ENCODE results near the gene ZFX. TPM values are rescaled to one million over a fixed set of nuclear protein-coding genes. Genes with fewer than 3 reads are reported as not detected.
A peak's percentile ranks its signal among the peaks of the same experiment; 100 is the strongest.

ZFX gene
- polyA plus RNA-seq, 5 donors: 29.1 to 47.8 (median 33.3) TPM

DNA sequence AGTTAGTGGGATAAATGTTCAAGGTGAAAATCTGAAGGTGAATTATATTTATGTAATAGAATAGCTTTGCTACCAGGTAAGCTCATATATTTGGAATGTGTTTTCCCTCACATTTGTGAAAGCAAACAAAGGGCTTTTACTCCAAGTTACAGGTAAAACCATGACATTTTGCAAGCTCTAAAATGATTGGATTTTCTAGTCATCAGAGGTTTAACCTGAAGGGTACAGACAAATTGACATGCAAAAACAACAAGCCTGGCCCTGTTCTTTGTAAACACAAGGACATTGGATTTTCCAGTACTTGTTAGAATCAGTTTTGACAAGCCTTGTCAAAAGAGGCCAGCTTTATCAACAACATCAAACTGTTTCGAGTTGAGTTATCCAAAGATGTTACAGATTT, 51.7 kb downstream of the ZFX start:
- DNase-seq: no peak

DNA sequence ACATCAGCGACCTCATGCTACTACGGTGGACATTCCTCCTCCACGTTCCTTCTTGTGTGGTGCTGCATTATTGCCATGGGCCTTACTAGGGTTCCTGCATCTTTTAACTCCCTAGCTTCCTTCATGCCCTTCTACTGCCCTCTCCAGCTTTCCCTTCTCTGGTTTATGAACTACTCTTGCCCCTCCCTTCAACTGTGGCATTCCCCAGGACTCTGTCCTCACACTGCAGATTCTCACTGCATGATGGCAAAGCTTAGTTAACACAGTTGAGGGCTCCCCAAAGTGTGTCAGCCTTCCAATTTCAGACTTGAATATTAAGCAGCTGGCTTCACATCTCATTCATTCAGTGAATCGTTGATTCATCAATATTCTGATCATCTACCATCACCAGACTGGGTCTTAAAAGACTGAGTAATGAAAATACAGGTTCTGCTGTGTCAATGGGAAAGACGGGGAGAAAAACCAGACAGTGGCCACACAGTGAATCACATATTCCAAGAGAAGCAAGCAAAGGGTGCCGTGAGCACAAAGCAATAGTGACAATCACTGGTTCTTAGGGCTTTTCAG, 53.0 kb downstream of the ZFX start:
- no peak for DNase-seq

GRCh38 chrX:24203072-24203808, 53.7 kb downstream of the ZFX start:
- no peak for DNase-seq

DNA sequence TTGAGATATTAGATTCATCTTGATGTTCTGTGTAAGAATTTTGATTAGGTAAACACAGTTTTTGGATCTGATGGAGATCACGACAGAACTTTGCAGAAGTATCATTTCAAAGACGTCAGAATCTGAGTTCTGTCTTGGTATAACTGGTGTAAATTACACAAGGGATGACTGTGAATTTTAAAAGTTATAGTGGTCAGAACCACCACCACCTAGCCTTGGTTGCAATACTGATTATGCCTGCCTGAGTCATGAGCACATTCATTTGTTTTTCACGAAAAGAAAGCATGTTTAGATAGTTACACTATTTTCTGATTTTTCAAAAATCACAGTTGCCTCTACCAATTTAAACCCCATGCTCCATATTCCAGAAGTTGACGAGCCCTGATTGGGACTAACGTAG, 54.8 kb downstream of the ZFX start:
- DNase-seq: no peak

DNA sequence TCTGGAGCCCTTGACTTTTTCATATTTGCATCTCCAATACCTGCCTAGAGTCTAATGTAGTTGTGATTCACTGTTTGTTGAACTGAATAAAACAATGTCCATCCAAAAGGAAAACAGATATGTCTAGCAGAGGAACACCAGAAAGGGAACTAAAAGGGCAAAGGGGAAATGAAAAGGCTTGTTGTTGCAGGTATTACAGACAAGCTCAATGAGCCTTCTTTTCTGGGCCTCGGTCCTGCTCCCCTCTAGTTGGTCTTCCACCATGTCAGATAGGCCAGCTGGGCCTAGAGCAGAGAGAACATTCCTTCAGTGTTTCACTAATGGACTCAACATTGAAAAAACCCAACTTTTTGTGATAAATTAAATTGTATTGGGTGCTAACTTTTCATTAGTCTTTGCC, 55.4 kb downstream of the ZFX start:
- DNase-seq: no peak

- DNase-seq: no peak
Measured at GRCh38 chrX:24207826-24208225, 58.3 kb downstream of the ZFX start.

- DNase-seq: no peak
Measured at GRCh38 chrX:24208496-24209240, 59.1 kb downstream of the ZFX start.

DNA sequence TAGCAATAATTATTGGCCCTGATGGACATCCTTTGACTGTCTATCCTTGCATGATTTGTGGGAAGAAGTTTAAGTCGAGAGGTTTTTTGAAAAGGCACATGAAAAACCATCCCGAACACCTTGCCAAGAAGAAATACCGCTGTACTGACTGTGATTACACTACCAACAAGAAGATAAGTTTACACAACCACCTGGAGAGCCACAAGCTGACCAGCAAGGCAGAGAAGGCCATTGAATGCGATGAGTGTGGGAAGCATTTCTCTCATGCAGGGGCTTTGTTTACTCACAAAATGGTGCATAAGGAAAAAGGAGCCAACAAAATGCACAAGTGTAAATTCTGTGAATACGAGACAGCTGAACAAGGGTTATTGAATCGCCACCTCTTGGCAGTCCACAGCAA, 60.7 kb downstream of the ZFX start:
- no peak for DNase-seq

GRCh38 chrX:24214568-24214967, 65.0 kb downstream of the ZFX start:
- no peak for DNase-seq

DNA sequence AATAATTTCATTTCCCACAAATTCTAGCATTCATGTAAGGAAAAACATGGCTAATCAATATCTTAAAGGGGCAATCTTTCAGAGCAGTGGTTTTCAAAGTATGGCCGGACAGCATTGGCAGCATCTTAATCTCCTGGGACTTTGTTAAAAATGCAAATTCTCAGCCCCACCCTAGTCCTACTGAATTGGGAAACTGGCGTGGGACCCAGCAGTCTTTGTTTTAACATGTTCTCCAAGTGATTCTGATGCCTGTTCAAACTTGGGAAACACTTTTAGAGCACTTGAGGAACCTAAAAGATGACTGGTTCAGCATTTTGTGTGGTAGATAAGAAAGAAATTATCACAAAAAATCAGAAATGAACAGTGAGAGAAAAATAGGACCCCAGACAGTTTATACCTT, 65.7 kb downstream of the ZFX start:
- no peak for DNase-seq

DNA sequence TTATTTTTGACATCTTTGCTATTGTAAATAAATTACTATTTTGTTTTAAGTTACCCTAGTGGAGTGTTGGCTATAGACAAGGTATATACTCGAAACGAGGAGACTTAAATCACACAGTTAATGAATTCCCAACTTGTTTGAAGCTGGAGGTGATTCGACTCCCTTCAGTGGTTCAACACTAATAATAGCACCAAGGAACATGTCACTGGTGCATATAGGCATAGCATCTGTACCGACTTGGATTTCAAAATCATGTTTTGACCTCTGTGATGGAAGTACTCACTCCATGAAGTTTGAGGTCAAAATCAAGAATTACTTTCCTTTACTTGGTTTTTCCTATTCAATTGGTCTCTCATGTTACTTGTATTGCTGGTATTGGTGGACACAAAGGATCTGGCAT, 66.5 kb downstream of the ZFX start:
- DNase-seq: no peak

- no peak for DNase-seq
Measured at GRCh38 chrX:24216827-24217226, 67.3 kb downstream of the ZFX start.

- DNase-seq: no peak
Measured at GRCh38 chrX:24219320-24219719, 69.8 kb downstream of the ZFX start.

DNA sequence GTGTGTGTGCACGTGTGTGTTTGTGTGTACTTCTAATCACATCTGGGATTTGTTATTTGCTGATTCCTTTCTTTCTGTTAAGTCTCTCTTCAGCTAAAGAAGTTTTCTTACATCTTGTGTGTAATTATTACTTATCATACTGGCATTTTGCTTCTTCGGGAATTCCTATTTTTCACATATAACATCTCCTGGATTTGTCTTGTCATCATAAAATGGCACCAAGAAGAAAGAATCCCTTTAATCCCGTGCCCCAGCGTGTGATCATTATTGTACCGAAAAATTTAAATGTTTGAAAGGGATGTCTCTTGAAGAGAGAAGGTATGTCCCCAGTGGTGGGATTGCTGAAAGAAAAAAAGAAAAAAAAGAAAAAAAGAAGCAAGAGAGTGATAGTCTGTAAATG, 72.3 kb downstream of the ZFX start:
- no peak for DNase-seq

DNA sequence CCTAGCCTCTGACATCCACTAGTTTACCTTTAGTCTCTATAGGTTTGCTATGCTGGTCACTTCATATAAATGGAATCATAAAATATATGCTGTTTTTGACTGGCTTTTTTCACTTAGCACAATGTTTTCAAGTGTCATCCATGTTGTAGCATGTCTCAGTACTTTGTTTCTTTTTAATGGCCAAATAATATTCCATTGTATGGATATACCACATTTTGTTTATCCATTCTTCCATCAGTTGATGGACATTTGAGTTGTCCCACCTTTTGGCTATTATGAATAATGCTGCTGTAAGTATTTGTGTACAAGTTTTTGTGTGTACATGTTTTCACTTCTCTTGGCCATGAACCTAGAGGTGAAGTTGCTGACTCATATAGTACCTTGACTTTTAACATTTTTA, 75.7 kb downstream of the ZFX start:
- DNase-seq: no peak

- no peak for DNase-seq
Measured at GRCh38 chrX:24226176-24226575, 76.6 kb downstream of the ZFX start.

GRCh38 chrX:24228596-24228995, 79.1 kb downstream of the ZFX start:
- no peak for DNase-seq

- DNase-seq: no peak
Measured at GRCh38 chrX:24229400-24229879, 79.9 kb downstream of the ZFX start.

GRCh38 chrX:24229976-24230375, 80.4 kb downstream of the ZFX start:
- no peak for DNase-seq

- DNase-seq: no peak
Measured at GRCh38 chrX:24231131-24231540, 81.6 kb downstream of the ZFX start.

DNA sequence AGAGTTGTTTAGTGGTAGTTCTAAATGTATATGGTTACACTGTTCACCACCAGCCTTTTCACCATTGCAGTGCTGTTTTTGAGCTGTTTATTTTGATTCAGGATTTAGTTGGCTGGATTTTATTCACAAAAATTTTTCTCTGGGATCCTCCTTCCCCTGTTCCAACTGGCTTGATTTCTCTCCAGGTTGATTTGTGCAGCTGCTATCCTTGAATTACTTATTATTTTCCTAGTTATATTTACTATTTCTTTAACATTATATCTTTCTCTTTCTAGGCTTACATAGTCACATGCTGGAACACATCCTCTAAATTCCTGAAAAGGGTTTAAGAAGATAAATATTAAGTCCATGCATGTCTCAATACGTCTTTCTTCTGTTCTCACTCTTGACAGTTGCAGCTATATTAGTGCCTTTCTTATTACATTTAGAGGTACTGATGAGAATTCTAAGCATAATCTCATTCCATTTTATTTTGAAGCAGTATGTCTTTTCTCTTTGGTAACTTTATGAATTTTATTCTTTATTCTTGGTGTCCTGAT, 82.2 kb downstream of the ZFX start:
- no peak for DNase-seq

- DNase-seq: peak; percentile 38 to 49
Measured at GRCh38 chrX:24232796-24233195, 83.3 kb downstream of the ZFX start.
